K562 (cell line): ENCODE data around the gene EDA. TPM values are rescaled to one million over a fixed set of nuclear protein-coding genes. Genes with fewer than 3 reads are reported as not detected.

Experiments
- BACH1 ChIP-seq: fragments of 200-800 bp; sonication (Bioruptor generic); IDR thresholded peaks from 2 replicates; pipeline ENCODE4 v1.6.1; 2016; ENCODE audit warnings: missing genetic modification characterization, missing compliant biosample characterization
- CTCFL ChIP-seq: IDR thresholded peaks from 2 replicates; pipeline ENCODE4 v1.6.1; 2011; ENCODE audit warnings: borderline replicate concordance, low read depth, mild to moderate bottlenecking, moderate library complexity, low read length; ENCODE audit not compliant: insufficient read depth, poor library complexity, severe bottlenecking
- E2F6 ChIP-seq, 2 experiments: IDR thresholded peaks; 2 replicates each; pipeline ENCODE4 v1.6.1; 2011; ENCODE audit warnings: borderline replicate concordance in 1 of 2, control low read depth in 1 of 2, low read depth in 1 of 2, low read length in 1 of 2, mild to moderate bottlenecking in 1 of 2, mixed read lengths in 1 of 2, moderate library complexity in 1 of 2; ENCODE audit not compliant: insufficient read depth in 1 of 2, insufficient read length in 1 of 2, poor library complexity in 1 of 2, severe bottlenecking in 1 of 2; ENCODE audit errors: extremely low read depth in 1 of 2
- FOS ChIP-seq: IDR thresholded peaks from 3 replicates; pipeline ENCODE4 v1.6.1; 2011; ENCODE audit not compliant: insufficient read length; ENCODE audit errors: extremely low read depth
- FOSL1 ChIP-seq: fragments of 200-800 bp; sonication (Bioruptor generic); conservative IDR thresholded peaks from 2 replicates; pipeline ENCODE4 v1.6.1; 2016; ENCODE audit warnings: missing genetic modification characterization, missing compliant biosample characterization
- FOXA1 ChIP-seq: fragments of 450-650 bp; IDR thresholded peaks from 2 replicates; pipeline ENCODE4 v1.6.1; 2016; ENCODE audit warnings: mild to moderate bottlenecking, borderline replicate concordance
- NFE2 ChIP-seq: IDR thresholded peaks from 2 replicates; pipeline ENCODE4 v1.6.1; 2014; ENCODE audit warnings: antibody characterized with exemption, low read depth
- RBM14 ChIP-seq: fragments of 200-400 bp; formaldehyde crosslinking; IDR thresholded peaks from 2 replicates; pipeline ENCODE4 v1.6.1; 2018; ENCODE audit warnings: low read depth, mild to moderate bottlenecking, low read length, moderate library complexity, borderline replicate concordance; ENCODE audit not compliant: insufficient read depth
- SAFB ChIP-seq: fragments of 200-400 bp; formaldehyde crosslinking; IDR thresholded peaks from 2 replicates; pipeline ENCODE4 v1.6.1; 2017; ENCODE audit warnings: low read depth, low read length, borderline replicate concordance
- SAP30 ChIP-seq: fragments of 200-600 bp; sonication (generic); IDR thresholded peaks from 2 replicates; pipeline ENCODE4 v1.6.1; 2012; ENCODE audit warnings: borderline replicate concordance, low read depth, mild to moderate bottlenecking, moderate library complexity, low read length, control low read depth, inconsistent platforms; ENCODE audit not compliant: insufficient read depth, poor library complexity, severe bottlenecking
- SP2 ChIP-seq: IDR thresholded peaks from 2 replicates; pipeline ENCODE4 v1.6.1; 2011; ENCODE audit warnings: mild to moderate bottlenecking, low read depth, low read length, moderate library complexity; ENCODE audit not compliant: poor library complexity, severe bottlenecking; ENCODE audit errors: extremely low read depth
- TEAD4 ChIP-seq, 2 experiments: sonication (generic) in 1 of 2; formaldehyde crosslinking in 1 of 2; IDR thresholded peaks; 2 replicates each; pipeline versions ENCODE4 v1.6.1 to v1.8.0; 2012 to 2022; ENCODE audit warnings: borderline replicate concordance in 1 of 2, inconsistent platforms in 1 of 2, low read length in 1 of 2, mild to moderate bottlenecking in 1 of 2, missing genetic modification reagents in 1 of 2
- TFE3 ChIP-seq: fragments of 450-650 bp; formaldehyde crosslinking; IDR thresholded peaks from 2 replicates; pipeline ENCODE4 v1.4.0; 2020; ENCODE audit warnings: mild to moderate bottlenecking, mixed read lengths
- ZNF121 ChIP-seq: sonication (generic); formaldehyde crosslinking; conservative IDR thresholded peaks from 2 replicates; pipeline ENCODE4 v1.8.0; 2022; ENCODE audit warnings: missing genetic modification reagents
- ZNF449 ChIP-seq: fragments of 250-450 bp; sonication (Bioruptor Pico); IDR thresholded peaks from 2 replicates; pipeline ENCODE4 v1.8.0; 2022; ENCODE audit warnings: moderate library complexity, mild to moderate bottlenecking, inconsistent platforms
- ZNF57 ChIP-seq: fragments of 450-650 bp; formaldehyde crosslinking; IDR thresholded peaks from 2 replicates; pipeline ENCODE4 v1.4.0; 2020; ENCODE audit warnings: mild to moderate bottlenecking, moderate library complexity
- ZNF699 ChIP-seq: fragments of 250-450 bp; sonication (Bioruptor Pico); IDR thresholded peaks from 2 replicates; pipeline ENCODE4 v1.8.0; 2021; ENCODE audit warnings: mild to moderate bottlenecking, moderate library complexity; ENCODE audit not compliant: insufficient replicate concordance
- polyA plus RNA-seq, 8 experiments: library from polyadenylated mRNA; depleted of rRNA in 4 of 8; stranded (reverse) in 5 of 8; unstranded in 3 of 8; fragments of >200 nt; fragmentation: Nextera tagmentation in 2 of 8; fragmentation: Illumina TruSeq in 1 of 8; extraction: Ambion mirVana in 2 of 8; extraction: Trizol in 1 of 8; gene quantifications; 2 replicates each; pipeline versions ENCODE4 v1.2.1 to v1.2.3, GENCODE V29; 2011 to 2014; ENCODE audit warnings: inconsistent platforms in 1 of 8, missing spikeins in 1 of 8
- total RNA-seq, 7 experiments: library from RNA; depleted of rRNA in 6 of 7; stranded (reverse); fragments of >200 nt in 6 of 7; fragmentation: Illumina TruSeq in 2 of 7; extraction: Trizol in 2 of 7; gene quantifications; 2 replicates each; pipeline versions ENCODE4 v1.2.1 to v1.2.3, GENCODE V29; 2011 to 2021; ENCODE audit warnings: low replicate concordance in 1 of 7

EDA gene
- total and polyA plus RNA-seq, 9 of the 15 experiments (the other 6 are each of a cell fraction or from before 2014, with no cell fraction given), result 0.03 to 0.40 (median 0.07) TPM

GRCh38 chrX:69615779-69616456 lies at the start of gene EDA (continued):
- TF ChIP-seq CTCFL, result no peak
- TF ChIP-seq RBM14, result no peak
- no peak for TF ChIP-seq SAP30
- no peak for TF ChIP-seq BACH1 (tag)
- TF ChIP-seq ZNF699 (CRISPR knock-in tag), result no peak
- TF ChIP-seq FOS, result no peak
- peak; percentile 38 for TF ChIP-seq SP2
- TF ChIP-seq FOXA1, result no peak
- TF ChIP-seq E2F6 (IDR thresholded peaks at IDR 0.05; ENCODE audit: borderline replicate concordance in 1 of 2, extremely low read depth in 1 of 2, insufficient read depth in 1 of 2, insufficient read length in 1 of 2, low read depth in 1 of 2, low read length in 1 of 2, poor library complexity in 1 of 2, severe bottlenecking in 1 of 2), result peak in 1 of 2 experiments; percentile 13
- no peak for TF ChIP-seq ZNF121
- no peak for TF ChIP-seq FOSL1
- no peak for TF ChIP-seq TFE3 (CRISPR knock-in tag)
- TF ChIP-seq ZNF57, result no peak
- no peak for TF ChIP-seq TEAD4 (IDR thresholded peaks at IDR 0.05; ENCODE audit: low read length)
- no peak for TF ChIP-seq TEAD4 (CRISPR knock-in tag; IDR thresholded peaks at IDR 0.05; ENCODE audit: borderline replicate concordance)
- no peak for TF ChIP-seq SAFB
- no peak for TF ChIP-seq ZNF449 (CRISPR knock-in tag)
- no peak for TF ChIP-seq NFE2
